Skin of body (tissue), 2 donors: ENCODE data around the gene SEMA5A. TPM values are rescaled to one million over a fixed set of nuclear protein-coding genes. Genes with fewer than 3 reads are reported as not detected.

Source experiments
- DNase-seq: peaks from one replicate; lab custom pipeline; 2025; lab: John Stamatoyannopoulos, UW
- total RNA-seq: library from RNA; depleted of rRNA; stranded (reverse); fragments of >200 nt; gene quantifications from one replicate; pipeline ENCODE4 v1.2.3, GENCODE V29; 2014

SEMA5A gene
- total RNA-seq, 1 donor from 2014 or later = 31.5 TPM

DNA sequence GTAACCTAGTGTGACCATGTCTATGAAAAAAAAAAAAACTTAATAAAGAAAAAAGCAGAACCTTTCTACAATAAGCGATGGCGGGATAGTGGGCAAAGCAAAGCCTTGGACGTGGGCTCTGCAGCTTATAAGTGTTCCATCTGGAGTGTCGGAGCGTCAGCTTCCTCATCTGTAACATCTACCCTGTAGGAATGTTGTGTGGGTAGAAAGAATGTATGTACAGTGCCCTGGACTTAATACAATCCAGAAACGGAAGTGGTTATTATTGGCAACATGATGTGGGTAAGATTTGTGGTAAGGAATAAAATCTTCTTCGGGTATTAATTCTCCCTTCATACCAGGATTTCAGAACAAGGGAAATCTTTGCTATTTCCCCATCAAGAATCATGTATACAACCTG is 66.5 kb downstream of the SEMA5A start:
- DNase-seq = peak; percentile 5

DNA sequence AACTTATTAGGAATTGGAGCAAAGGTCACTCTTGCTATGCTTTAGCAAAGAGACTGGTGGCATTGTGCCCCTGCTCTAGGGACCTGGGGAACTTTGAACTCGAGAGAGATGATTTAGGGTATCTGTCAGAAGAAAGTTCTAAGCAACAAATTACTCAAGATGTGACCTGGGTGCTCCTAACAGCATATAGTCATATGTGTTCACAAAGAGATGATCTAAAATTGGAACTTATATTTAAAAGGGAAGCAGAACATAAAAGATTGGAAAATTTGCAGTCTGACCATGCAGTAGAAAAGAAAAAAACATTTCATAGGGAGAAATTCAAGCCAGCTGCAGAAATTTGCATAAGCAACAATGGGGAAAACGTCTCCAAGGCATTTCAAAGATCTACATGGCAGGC is 68.3 kb downstream of the SEMA5A start:
- DNase-seq = no peak

DNA sequence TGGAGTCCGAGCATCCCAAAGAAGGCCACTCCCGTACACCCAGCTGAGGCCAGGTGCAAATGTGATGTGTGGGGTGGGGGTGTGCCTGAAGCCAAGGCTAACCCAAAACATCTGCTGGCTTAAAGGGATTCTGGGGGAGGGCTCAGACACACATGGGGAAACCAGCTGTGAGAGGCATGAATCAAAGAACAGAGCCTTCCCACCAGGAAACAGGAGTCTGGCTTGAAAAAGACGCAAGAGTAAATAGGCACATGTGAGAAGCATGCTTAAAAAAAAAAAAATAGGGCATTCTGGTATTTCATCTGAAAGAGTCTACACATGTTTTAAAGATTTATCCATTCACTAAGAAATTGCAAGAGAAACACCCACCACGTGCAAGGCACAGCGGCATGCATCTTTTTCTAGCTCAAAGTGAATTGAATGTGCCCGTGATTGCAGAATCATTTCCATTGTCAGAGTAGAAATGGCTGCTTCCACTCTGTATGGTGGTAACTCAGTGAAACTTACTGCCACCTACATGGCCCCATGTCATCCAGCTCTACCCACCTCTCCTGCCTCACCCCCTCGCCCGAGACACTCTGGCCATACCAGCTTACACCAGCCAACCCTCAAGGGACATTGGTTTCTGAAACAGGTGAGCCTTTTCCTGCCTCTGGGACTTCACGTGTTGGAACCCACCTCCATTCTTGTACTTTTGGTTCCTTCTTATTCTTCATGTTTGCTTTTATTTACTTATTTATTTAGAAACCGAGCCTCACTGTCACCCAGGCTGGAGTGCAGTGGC is 71.5 kb downstream of the SEMA5A start:
- peak; percentile 78 for DNase-seq

DNA sequence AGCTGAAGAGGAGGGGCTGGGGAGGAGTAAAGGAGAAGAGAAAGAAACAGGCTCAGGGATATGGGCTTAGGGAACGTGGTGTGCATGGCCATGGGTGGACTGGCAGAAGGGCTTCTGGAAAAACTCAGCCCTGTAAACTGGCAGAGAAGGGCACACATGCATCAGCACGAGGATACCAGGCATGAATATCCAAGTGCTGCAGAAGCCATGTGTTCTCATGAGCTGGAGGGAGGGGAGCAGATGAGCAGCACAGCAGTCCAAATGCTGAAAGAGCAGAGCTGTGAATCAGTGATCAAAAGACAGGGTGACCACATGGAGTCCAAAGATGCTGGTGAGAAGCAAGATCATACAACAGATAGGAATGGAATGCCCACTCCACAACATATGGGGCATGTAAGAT is 72.3 kb downstream of the SEMA5A start:
- DNase-seq = peak; percentile 42

DNA sequence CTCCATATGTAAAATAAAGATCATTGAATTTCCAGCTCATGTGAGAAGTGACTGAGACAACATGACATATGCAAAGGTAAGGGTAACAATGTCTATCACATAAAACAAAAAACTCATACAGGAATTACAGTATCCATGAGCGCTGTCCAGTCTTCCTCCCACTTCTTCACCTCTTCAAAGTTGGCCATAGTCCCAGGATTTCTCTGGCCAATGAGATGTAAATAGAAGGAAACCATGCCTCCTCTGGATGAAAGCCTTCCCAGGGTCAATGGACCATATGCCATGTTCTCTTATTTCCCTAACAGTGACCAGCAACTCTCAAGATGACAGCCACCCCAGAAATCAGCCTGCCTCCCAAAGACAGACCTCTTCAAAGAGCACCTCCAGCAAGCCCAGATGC is 75.5 kb downstream of the SEMA5A start:
- no peak for DNase-seq

DNA sequence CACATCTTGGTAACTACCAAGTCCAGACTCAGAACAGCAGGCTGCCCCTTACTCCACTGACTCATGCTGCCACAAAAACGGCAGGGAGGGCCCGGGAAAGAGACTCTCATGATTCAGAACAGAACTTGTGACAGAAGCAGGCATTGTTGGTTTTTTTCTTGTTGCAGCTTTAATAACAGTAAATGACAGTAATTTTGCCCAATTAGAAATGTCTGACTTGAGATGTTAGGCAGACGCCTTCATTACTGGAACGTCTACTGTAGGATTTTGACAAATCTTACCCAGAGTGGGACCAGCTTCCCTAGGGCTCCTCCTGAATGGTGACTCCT is 77.9 kb downstream of the SEMA5A start:
- no peak for DNase-seq

DNA sequence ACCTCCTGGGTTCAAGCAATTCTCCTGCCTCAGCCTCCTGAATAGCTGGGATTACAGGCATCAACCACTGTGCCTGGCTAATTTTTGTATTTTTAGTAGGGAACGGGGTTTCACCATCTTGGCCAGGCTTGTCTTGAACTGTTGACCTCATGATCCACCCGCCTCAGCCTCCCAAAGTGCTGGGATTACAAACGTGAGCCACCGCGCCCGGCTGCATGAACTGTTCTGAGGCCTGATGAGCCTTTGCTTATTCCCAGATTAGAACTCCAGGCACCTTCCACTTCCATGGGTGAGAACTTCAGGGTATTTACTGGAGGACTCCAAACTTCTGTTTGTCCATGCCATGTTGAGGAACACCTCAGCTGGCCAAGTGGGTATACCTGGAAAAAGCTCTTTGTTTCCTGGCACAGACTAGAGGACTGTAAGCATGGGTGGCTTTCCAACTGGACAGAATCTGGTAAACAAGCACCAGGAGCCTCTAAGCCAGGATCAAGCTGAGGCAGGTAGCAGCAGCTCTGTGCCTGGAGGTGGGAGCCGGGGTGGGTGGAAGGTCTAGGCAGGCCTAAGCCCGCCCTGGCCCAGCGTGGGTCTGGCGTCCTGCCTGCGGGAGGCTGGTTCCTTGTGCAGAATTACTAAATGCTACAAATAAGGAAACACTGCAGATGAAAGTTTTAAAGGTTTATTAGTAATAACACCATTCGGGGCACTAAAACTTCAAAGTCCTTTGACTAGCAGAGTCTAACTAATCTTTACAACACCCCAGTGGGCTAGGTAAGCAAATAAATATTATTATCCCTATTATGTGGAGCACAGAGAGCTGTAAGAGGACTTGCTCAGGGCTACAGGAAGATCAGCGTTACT is 78.4 kb downstream of the SEMA5A start:
- DNase-seq = no peak

DNA sequence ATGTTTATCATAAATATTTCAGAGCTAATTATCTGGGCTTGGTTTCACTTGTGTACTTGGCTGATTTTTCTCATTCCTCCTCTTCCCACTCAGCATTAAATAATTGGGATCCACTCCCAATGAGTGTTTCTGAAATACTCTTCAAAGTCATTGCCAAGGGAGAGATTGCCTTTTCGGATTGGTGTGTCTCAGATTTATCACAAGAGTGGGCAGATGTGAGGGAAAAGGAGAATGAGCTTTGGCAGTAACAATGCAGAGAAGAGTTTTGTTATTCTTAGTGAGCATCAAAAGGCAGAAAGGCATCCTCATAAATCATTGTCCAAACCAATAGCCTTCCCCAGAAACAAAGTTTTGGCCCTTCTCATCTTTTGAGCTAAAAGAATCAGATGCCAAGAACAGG is 79.2 kb downstream of the SEMA5A start:
- DNase-seq = no peak

DNA sequence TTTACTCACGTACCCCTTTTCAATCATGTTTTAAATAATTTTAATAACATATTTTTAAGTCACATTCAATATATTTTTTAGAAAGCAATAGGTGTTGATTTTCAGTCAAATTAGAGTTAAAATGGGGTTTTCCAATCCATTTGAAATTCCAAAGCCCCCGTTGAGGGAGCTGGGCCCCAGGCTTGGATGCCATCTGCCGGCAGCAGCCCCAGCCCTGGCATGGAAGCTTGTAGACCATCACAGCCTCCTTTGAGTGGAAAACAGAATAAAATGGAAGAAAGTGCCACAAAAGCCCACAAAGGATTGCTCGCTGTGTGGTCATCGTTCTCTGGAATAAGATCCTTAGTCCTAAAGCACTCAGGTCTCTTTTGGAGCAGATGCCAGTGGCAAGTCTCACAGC is 81.4 kb downstream of the SEMA5A start:
- no peak for DNase-seq

DNA sequence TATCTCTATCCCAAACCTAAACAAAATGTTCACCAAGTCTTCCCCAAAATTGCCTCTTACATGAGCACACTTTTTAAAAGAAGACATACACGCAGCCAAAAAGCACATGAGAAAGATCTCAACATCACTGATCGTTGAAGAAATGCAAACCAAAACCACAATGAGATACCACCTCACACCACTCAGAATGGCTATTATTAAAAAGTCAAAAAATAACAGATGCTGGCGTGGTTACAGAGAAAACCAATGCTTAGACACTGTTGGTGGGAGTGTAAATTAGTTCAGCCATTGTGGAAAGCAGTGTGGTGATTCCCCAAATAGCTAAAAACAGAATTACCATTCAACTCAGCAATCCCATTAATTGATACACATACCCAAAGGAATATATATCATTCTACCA is 83.8 kb downstream of the SEMA5A start:
- no peak for DNase-seq

DNA sequence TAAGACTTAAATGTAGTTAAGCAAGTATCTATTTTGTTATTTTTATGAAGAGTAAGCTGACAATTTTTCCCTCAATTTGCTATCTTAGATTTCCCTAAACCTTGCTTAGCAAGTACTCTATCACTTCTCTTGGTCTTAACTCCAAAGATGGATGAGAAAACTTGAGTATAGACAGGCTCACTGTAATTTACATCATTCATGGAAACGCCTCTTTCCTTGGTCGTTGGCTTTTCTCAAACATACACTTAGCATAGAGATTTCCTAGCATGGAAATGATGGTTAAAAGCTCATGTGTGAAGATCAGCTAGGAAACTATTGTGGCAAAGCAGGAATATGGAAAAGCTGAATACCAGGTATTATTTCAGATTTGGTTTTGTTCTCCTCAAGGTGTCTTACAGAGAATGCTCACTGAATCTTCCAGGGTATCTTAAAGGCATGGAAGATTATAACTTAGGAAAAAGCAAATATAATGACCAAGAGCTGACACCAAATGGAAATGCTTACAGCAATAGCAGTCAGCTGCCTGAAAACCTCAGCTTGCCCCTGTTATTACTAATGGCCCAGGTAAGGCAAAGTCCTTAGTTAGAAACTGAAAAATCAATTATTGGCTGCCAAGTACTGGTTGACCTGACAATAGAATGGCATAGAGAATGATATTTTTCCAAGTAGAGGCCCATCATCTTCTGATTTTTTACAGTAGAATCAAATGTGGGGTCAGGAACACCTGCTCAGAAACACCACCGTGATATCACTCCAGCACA is 84.8 kb downstream of the SEMA5A start:
- no peak for DNase-seq

DNA sequence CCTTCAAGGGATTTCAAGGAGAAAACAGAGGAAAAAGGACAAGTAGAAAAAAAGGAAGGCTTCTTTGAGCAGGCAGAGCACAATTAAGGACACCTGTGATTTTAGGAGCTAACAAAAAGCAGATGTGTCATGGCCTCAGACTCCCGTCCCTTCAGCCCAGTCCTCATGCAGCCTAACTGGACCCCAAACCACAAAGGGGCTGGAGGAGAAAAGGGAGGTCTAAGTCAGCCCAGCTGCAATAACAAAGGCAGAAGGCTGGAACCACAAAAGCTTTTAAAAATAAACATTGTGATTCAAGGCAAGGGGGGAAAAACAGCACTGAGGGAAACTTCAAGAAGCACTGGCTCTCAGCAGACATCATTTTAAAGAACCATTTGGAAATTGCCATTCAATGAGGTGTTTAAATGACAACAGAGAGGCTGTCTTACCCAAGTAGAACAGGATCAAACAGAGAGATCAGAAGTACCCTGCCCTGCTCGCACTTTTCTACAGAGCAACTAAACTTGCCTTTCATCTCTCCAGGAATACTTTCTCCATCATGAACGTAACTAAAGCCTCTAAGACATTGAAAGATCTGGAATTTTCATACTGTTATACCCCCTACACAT is 89.3 kb downstream of the SEMA5A start:
- DNase-seq = peak; percentile 22

DNA sequence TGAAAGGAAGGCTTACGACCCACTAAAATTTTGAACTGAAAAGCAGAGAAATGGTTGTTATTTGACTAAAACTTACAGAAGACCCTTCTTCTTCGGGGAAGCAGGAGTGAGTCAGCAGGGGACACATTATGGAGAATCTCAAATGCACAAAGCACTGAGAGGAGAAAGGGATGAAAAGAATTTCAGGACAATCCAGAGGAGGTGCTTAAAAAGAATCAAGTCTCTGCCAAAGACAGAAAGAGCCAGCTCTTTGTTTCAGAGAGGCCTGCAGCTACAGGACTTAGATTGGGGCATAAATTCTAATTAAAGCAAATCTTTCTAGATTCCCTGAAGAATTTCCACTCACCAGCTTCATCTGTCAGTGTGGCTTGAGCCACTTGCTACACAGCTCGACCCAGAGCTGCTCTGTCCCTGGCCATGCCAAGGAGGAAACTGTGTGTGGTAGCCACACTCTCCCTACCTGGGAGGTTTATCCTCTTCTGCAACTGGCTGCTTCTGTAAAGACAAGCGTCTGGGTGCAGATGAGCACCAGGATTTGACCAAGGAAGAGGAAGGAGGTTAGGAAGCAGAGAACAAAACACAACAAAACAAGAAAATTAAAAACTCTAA is 89.9 kb downstream of the SEMA5A start:
- no peak for DNase-seq

DNA sequence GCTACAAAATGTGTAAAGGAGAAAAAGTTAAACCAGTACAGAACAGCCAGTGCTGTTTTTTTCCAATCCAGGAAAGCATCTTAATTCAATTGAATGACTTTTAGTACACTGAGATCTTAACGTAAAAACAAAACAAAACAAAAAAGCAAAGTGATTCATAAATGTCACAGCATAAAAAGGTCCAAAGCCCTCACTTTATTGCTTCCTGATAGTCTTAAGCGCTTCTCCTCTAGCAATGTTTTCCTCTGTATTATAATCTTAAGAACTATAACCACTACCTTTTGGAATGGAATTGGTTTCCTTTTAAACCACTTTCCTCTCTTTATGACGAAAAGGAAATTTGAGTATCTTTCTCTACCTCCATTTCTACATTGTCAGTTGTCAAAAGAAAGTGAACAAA is 91.4 kb downstream of the SEMA5A start:
- DNase-seq = no peak

DNA sequence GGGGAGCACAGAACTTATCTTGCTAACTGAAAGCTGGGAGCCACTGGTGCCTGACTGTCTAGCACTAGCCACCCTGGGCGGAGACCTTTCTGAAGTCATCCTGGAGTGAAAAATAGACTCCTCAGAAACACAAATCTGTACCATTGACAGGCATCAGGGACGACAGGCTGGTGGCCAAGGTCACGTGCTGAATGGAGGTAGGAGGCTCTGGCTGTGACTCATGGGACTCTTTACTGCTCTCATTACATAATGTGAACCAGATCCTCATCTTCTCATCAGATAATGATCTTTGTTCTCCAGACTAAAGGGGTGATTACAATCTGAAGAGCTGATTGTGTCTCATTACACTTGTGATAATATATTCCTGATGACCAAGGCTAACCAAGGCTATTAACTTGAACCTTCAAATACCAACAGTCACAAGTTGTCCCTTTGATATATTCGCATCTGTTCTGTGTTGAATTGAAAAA is 91.8 kb downstream of the SEMA5A start:
- no peak for DNase-seq

DNA sequence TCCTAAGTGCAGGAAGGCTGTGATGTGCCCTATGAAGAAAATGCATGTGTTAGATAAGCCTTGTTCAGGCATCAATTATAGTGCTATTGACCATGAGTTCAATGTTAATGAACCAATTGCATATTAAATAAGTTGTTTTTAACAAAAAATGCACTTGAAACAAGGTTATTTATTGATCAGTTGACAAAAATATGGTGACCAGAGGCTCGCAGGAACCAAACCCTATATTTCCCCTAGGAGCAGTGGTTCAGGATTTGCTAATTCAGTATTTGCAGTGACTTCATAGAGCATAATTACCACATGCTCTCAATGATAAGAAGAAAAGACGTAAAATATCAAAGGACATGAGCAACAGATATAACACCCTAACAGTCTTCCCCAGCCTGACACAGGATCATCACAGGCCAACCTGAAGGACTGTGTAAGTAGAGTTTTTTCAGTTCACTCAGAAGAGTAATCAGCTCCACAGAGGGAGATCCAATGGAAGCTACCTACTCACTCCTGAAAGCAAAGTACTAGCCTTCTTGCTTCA is 92.3 kb downstream of the SEMA5A start:
- no peak for DNase-seq

DNA sequence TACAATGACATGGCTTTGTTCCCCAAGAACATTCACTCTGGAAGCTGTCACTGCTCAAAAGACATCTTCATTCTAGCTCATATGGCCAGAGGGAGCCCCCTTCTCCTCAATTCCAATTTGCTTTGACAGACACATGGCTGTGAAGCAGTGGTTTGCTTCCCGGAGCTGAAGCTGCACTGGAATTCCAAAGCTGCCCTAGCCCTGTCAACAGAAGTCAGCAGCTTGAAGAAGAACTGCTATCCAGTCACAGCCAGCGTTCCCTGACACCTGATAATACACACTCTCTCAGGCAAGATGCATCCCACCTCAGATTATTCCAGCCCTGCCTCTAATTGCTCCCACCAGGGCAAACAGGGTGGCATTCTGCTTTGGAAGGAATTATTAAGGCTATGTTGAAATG is 93.7 kb downstream of the SEMA5A start:
- no peak for DNase-seq

DNA sequence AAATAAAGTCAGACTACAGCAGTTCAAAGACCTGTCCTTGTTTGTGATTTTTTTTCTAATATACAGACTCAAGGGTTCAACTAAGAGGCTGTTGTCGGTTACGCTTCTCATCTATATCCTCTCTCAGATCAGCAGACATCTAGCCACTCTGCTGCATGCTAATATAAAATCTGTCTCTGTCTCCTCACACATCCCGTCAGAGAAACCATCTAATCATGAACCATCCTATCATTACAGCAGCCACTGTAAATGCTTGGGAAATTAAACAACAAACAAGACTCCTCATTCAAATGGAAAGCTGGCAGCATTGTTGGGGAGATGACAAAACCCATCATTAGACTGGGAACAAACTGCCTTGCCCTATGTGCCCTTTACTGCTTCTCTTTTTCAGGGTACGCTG is 94.8 kb downstream of the SEMA5A start:
- no peak for DNase-seq

DNA sequence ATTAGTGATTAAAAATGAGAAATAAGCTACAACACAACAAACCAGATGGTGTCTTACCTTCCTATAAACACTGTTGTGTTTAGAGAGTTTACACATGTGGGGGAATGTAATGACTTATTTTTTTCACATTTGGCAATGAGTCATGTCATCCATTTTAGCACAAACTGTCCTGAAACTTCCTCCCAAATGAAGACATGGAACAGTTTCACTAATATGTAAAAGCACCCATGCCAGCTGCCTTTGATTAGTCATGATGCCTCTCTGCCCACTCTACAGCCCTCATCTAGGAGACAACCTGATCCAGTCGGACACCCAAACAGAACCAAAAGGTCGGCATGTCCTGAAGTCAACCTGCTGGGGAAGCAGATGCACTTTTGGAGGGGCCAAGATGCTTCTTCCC is 98.2 kb downstream of the SEMA5A start:
- no peak for DNase-seq

DNA sequence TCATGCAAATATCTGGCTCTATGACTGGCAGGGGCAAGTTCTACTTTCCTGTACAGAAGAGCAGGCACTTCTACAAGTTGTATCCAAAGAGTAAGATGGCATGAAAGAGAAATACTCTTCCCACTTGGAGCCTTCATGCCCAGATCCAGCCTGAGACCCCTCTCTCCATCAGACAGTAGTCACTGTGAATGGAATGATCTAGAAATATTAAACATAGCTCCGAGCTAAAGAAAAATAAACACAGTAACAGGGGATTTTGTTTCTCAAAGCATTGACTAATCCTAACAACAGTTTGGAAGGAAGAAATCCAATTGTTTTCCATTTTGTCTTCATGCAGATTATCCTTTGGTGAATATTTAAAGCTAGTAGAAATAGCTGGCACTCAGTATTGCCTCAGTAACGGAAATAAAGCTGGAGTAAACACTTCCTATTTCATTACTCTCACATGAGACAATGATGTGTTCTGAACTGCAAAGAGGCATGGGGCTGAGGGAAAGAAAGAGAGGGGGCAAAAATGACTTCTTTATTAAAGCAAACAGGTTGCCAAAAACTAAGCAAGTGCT is 100.0 kb downstream of the SEMA5A start:
- DNase-seq = peak; percentile 43

DNA sequence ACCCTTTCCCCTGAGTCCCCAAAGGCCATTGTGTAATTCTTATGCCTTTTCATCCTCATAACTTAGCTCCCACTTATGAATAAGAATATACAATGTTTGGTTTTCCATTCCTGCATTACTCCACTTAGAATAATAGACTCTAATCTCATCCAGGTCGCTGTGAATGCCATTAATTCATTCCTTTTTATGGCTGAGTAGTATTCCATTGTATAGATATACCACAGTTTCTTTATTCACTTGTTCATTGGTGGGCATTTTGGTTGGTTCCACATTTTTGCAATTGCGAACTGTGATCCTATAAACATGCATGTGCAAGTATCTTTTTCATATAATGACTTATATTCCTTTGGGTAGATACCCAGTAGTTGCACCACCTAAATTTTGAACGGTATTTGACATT is 101.5 kb downstream of the SEMA5A start:
- no peak for DNase-seq
